Activated naive CD4-positive, alpha-beta T cell treated with anti-CD3 and anti-CD28 coated beads, Interleukin-2, amount 50 U/mL, for 24 hours (primary cell): Measurements from ENCODE around the gene TNFSF13B.
"Not testable (repeated sequence)": the region's sequence is repeated elsewhere in the genome, so short reads cannot be mapped to it uniquely, and the experiment has no call there.

ENCODE experiments used
- H3K27ac Mint-ChIP-seq: one replicate; pipeline ENCODE4 v1.8.0; 2021; ENCODE audit warnings: mild to moderate bottlenecking, mixed read lengths
- H3K27me3 Mint-ChIP-seq: one replicate; pipeline ENCODE4 v1.8.0; 2021; ENCODE audit warnings: mixed read lengths
- H3K36me3 Mint-ChIP-seq: one replicate; pipeline ENCODE4 v1.8.0; 2021; ENCODE audit warnings: mixed read lengths
- H3K4me1 Mint-ChIP-seq: one replicate; pipeline ENCODE4 v1.8.0; 2021; ENCODE audit warnings: mixed read lengths
- H3K4me3 Mint-ChIP-seq: one replicate; pipeline ENCODE4 v1.8.0; 2021; ENCODE audit warnings: mild to moderate bottlenecking, mixed read lengths
- H3K9me3 Mint-ChIP-seq: one replicate; pipeline ENCODE4 v1.8.0; 2021; ENCODE audit warnings: mixed read lengths

Gene TNFSF13B

DNA sequence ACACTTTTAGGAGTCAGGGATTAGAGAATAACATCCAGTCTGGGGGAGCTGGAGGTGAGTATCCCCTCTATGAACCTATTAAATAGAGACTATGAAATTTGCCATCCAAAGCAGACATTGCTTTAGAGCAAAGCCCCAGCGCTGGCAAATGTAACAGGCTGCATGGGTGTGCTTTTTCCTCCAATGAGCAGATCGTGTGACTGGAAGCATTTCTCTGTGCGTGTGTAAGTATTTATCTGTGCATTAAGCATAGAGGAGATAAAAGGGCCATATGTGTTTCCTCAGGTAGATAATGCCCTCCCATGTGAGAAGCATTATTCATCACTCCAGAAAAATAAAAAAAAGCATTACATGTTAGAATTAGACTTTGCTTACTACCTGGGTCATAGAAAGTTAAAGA is 924 bp downstream of the TNFSF13B start:
- Mint-ChIP-seq H3K36me3 (no peaks in the 10 kb centered on the region), H3K27ac (peak overlapping the region; percentile 96), H3K27me3 (no peaks in the 10 kb centered on the region), H3K4me1 (peaks cover 63% of the 10 kb centered on the region), H3K9me3 (no peaks in the 10 kb centered on the region), H3K4me3 (peak overlapping the region; percentile 83)

DNA sequence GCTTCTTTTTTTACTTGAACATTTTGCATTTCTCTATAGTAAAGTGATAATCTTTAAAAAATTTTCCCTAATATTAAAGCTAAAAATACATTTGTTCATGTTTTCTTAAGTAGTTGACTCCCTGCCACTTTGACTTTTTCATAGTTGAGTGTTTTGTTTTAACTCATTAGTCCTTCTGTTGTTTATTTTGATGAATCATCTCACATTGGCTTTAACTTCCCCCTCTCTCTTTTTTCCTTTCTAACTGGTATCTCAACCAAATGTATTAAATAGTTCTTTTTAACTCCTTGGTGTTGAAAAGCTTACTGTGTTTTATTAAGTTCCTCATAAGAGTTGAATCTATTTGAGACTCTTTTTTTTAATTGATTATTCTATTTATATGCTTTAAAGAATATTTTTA is 2.8 kb downstream of the TNFSF13B start:
- Mint-ChIP-seq H3K9me3 (no peaks in the 10 kb centered on the region), H3K4me1 (peaks cover 45% of the 10 kb centered on the region), H3K4me3 (no peak overlapping the region), H3K36me3 (peaks cover 3% of the 10 kb centered on the region), H3K27ac (no peak overlapping the region), H3K27me3 (no peaks in the 10 kb centered on the region)

DNA sequence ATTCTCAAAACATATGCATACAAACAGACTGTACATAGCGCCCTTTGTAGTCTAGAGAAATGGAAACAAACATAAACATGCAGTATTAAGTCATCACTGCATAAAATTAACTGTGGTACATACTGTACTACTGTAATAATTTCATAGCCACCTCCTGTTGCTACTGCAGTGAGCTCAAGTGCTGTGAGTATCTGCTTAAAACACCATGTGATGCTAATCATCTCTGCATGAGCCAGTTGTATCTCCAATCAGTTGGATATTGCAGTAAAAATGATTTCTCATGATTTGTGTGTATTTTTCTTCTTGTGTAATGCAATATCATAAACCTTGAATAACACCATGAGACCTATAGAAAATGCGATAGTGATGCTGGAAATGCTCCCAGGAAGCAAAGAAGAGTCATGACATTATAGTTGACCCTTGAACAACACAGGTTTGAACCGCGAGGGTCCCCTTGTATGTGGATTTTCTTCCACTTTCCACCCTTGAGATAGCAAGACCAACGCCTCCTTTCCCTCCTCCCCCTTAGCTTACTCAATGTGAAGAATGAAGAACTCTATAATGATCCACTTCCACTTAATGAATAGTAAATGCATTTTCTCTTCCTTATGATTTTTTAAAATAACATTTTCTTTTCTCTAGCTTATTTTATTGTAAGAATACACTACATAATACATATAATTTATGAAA is 4.1 kb downstream of the TNFSF13B start:
- no peak overlapping the region for H3K4me3 Mint-ChIP-seq
- H3K27ac Mint-ChIP-seq: no peak overlapping the region

DNA sequence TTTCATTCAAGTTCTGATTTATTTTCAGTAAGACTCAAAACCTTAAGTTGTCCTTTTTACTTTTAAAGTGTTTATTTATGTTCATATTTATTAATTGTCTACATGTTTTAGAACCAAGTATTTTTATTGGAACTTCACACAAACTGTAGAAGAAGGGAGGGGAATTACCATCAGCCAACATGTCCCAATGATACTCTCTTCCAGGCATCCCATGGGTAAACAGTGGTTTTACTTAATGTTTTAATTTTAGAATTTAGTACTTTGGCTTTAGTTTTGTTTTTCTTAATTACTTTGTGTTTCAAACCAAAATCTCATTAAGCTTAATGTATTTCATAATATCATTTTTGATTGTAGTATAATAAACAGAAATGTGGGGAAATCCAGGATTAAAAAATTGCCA is 5.2 kb downstream of the TNFSF13B start:
- Mint-ChIP-seq H3K9me3 (no peaks in the 10 kb centered on the region), H3K27me3 (no peaks in the 10 kb centered on the region), H3K27ac (no peak overlapping the region), H3K4me3 (no peak overlapping the region), H3K4me1 (peaks cover 25% of the 10 kb centered on the region), H3K36me3 (peaks cover 10% of the 10 kb centered on the region)

More for the DNA sequence above, 4.1 kb downstream of the TNFSF13B start:
- Mint-ChIP-seq H3K36me3 (peaks cover 3% of the 10 kb centered on the region), H3K27me3 (no peaks in the 10 kb centered on the region), H3K4me1 (peaks cover 34% of the 10 kb centered on the region), H3K9me3 (no peaks in the 10 kb centered on the region)

DNA sequence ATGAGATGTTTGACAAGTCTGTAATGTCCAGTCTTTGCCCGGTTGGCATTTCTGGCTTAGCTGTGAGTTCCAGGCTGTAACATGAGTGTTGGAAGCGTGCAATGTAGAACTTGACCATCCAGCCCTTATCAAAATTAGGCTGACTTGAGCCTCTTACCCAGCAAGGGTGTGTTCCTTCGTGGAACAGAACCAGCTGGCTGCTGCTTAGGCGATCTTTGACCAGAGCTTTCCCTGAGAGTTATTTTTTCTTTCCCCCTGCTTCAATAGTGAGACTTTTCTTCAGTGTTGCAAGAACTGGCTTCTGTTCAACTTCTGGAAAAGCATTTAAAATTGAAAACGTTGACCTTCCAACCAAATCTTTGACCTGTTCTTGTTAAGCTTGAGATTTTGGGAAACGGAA is 6.5 kb downstream of the TNFSF13B start:
- Mint-ChIP-seq H3K4me1 (peaks cover 11% of the 10 kb centered on the region), H3K27ac (no peak overlapping the region)

DNA sequence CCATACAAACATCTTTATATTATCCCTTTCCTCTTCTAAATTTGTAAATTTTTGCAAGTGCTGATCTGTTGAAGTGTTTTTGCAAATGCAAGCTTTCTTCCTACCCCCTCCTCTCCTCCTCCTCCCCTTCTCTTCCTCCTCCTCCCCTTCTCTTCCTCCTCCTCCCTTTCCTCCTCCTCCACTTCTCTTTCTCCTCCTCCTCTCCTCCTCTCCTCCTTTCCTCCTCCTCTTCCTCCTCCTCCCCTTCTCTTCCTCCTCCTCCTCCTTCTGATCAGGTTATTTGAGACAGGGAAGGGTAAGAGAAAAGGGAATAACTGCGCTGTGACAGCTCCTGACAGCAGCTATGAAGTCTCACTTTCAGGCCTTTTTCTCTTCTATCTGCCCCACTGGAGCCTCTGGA is 8.9 kb downstream of the TNFSF13B start:
- no peaks in the 10 kb centered on the region for H3K27me3 Mint-ChIP-seq
- peaks cover 2% of the 10 kb centered on the region for H3K4me1 Mint-ChIP-seq
- peaks cover 10% of the 10 kb centered on the region for H3K36me3 Mint-ChIP-seq
- H3K9me3 Mint-ChIP-seq: no peaks in the 10 kb centered on the region
- H3K27ac Mint-ChIP-seq: no peak overlapping the region
- no peak overlapping the region for H3K4me3 Mint-ChIP-seq

More for the DNA sequence above, 6.5 kb downstream of the TNFSF13B start:
- H3K9me3 Mint-ChIP-seq: no peaks in the 10 kb centered on the region
- H3K4me3 Mint-ChIP-seq: no peak overlapping the region
- peaks cover 10% of the 10 kb centered on the region for H3K36me3 Mint-ChIP-seq
- H3K27me3 Mint-ChIP-seq: no peaks in the 10 kb centered on the region

DNA sequence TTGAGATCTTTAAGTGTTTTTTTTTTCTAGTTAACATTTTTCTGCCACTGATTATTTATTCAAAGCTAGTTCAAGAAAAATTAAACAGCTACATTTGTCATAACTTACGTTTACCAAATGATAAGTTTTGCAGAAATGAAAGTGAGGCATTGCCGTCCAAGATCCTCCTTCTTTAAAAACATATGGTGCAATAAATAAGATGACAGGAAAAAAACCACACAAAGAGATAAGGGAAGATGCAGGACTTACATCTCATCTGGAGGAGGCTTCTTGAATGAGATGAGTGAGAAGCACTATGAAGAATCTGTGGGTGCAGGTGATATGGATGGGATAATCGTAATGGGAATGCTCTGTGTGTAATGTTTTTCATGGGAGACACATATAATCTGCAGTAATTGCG is 12.4 kb downstream of the TNFSF13B start:
- Mint-ChIP-seq H3K27me3 (no peaks in the 10 kb centered on the region), H3K4me1 (no peaks in the 10 kb centered on the region), H3K9me3 (no peaks in the 10 kb centered on the region), H3K4me3 (no peak overlapping the region), H3K36me3 (peaks cover 7% of the 10 kb centered on the region), H3K27ac (no peak overlapping the region)

DNA sequence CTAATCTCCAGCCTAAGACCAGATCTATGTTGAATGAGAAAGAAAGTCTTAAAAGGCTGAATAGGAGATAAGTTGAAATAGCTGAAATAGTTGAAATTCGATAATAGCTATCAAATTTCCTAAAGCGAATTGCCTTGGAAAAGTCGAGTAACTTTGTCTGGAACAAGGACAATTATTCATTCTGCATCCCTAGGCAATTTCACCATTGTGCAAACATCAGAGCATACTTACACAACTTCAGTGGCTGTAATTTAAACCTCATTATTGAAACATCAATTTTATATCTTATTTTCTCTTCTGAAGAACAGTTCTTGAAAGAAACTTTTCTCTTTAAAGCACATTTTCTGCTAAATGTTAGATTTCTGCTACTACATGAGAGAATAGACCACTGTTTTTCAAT is 13.6 kb downstream of the TNFSF13B start:
- no peaks in the 10 kb centered on the region for H3K27me3 Mint-ChIP-seq
- no peaks in the 10 kb centered on the region for H3K9me3 Mint-ChIP-seq
- no peak overlapping the region for H3K27ac Mint-ChIP-seq
- H3K4me3 Mint-ChIP-seq: no peak overlapping the region
- H3K36me3 Mint-ChIP-seq: peaks cover 7% of the 10 kb centered on the region
- H3K4me1 Mint-ChIP-seq: no peaks in the 10 kb centered on the region

DNA sequence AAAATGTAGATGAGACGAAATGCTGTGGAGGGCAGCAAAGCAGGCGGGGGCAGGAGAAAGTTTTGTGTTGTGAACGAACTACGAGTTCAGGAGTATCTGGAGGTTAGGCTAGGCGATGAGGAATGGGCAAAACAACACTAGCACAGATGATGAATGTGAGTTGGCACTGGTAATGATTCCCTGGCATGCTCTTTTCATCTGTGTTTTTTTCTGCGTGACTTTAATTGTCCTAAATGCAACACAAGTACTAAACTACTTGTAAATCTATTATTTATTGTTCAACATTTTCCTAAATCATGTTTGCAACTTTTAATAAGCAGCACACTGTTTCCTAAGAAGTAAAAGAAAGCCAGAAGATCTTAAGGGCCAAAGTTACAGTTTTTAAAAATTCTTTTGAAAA is 19.2 kb downstream of the TNFSF13B start:
- H3K27ac Mint-ChIP-seq: no peak overlapping the region
- H3K9me3 Mint-ChIP-seq: no peaks in the 10 kb centered on the region
- H3K4me1 Mint-ChIP-seq: peaks cover 3% of the 10 kb centered on the region
- H3K36me3 Mint-ChIP-seq: peaks cover 2% of the 10 kb centered on the region
- no peaks in the 10 kb centered on the region for H3K27me3 Mint-ChIP-seq
- H3K4me3 Mint-ChIP-seq: no peak overlapping the region

DNA sequence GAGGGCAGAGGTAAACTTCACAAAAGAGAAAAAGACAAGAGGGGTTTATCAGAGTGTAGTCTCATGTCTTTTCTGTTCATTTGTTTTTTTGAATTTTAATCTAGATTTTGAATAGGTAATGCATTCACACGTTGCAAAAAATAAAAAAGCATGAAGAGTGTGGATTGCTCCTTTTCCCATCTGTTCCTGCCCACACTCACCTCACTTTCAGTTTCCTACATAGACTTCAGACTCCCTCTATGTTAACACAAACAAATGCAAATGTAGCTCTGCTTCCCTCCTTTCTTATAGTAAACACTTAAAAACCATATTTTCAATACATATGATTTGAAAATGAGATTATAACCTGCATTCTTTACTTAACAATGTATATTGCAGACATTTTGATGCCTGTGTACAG is 20.3 kb downstream of the TNFSF13B start:
- H3K4me3 Mint-ChIP-seq: no peak overlapping the region
- no peaks in the 10 kb centered on the region for H3K27me3 Mint-ChIP-seq
- H3K9me3 Mint-ChIP-seq: no peaks in the 10 kb centered on the region
- H3K36me3 Mint-ChIP-seq: peaks cover 2% of the 10 kb centered on the region
- H3K27ac Mint-ChIP-seq: no peak overlapping the region
- peaks cover 3% of the 10 kb centered on the region for H3K4me1 Mint-ChIP-seq

DNA sequence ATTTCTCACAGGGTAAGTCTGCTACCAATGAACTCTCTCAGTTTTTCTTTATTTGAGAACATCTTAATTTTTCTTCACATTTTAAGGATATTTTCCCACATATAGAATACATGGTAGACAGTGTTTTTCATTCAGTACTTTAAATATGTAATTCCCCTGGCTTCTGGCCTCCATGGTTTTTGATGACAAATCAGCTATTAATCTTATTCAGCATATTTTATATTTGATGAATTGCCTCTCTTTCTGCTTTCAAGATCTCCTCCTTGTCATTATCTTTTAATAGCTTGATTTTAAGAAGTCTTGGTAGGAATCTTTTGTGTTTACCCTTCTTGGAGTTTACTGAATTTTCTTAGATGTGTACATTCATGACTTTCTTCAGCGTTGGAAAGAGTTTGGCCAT is 27.6 kb downstream of the TNFSF13B start:
- Mint-ChIP-seq H3K4me1 (no peaks in the 10 kb centered on the region), H3K36me3 (peaks cover 15% of the 10 kb centered on the region), H3K4me3 (no peak overlapping the region), H3K9me3 (peaks cover 12% of the 10 kb centered on the region), H3K27me3 (no peaks in the 10 kb centered on the region), H3K27ac (no peak overlapping the region)

DNA sequence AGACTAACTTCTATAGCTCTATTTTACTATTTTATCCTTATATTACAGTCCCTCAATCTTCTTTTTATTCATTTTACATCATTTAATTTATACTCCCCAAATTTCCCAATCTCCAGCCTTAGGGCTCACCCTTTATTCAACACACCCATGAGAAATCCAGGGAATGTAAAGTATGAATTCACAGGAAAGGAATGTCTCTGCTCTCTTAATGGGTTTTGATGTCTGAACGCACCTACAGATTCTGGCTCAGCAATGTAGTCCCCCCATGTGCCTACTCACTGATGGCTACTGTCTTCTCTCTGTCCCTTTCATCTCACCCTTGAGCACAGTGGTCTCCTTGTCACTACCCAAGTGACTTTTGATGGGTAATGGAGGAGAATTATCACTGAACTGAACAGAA is 32.8 kb downstream of the TNFSF13B start:
- Mint-ChIP-seq H3K36me3 (peaks cover 13% of the 10 kb centered on the region), H3K27ac (no peak overlapping the region), H3K4me1 (peaks cover 17% of the 10 kb centered on the region), H3K9me3 (peaks cover 10% of the 10 kb centered on the region), H3K4me3 (no peak overlapping the region), H3K27me3 (no peaks in the 10 kb centered on the region)

DNA sequence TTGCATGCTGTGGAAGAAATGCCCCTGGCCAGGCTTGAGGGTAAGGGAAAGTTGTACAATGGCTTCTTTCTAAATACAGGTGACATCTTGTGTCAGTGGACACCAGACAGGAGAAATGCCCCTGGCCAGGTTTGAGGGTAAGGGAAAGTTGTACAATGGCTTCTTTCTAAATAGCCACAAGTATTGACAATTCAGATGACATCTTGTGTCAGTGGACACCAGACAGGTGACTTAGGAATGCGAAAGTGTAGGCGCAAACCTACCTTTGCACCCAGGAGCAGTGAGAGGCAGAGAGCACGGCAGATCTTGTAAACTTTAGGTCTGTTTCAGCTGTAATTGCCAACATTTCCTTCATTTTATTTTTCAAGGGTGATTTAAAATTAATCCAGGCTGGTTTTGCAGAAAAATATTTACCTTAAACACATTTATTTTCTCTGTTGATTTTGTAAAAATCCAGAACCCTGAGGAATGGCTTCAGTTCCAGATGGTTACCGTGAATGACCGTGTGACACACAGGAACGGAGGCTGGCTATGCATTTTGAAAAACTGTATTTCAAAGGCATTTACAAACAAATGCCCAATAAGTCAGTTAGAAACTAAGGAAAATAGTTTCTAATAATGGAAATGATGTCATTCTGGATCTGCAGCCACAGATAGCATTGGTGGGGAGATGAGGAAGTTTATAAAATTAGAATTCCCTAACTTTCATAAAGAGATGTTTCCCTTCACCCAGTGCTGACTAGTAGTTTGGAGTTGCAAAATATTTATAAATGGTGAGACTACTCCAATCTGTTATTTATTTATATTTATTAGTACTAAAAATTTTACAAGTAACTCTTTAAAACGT is 34.9 kb downstream of the TNFSF13B start:
- no peak overlapping the region for H3K27ac Mint-ChIP-seq
- H3K36me3 Mint-ChIP-seq: peaks cover 4% of the 10 kb centered on the region
- peaks cover 23% of the 10 kb centered on the region for H3K4me1 Mint-ChIP-seq
- peaks cover 6% of the 10 kb centered on the region for H3K9me3 Mint-ChIP-seq
- no peak overlapping the region for H3K4me3 Mint-ChIP-seq
- H3K27me3 Mint-ChIP-seq: no peaks in the 10 kb centered on the region

DNA sequence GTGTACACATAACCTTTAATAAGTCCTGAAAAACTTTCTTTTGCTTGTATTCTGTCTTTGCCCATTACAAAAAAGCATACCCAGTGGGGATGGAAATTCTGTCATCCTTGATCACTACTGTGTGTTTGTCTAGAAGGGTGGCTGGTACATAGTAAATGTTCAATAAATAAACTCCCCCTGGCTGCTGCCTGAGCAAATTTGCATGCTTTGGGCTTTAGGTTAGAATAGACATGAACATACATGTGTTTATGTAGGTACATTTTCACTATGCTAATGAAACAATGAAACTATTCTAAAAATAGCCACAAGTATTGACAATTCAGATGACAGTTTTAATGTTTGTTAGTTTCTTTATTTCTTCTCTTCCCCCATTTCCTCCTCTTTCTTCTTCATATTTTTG is 36.1 kb downstream of the TNFSF13B start:
- H3K9me3 Mint-ChIP-seq: peaks cover 6% of the 10 kb centered on the region
- H3K4me3 Mint-ChIP-seq: no peak overlapping the region
- peaks cover 4% of the 10 kb centered on the region for H3K36me3 Mint-ChIP-seq
- peaks cover 23% of the 10 kb centered on the region for H3K4me1 Mint-ChIP-seq
- H3K27me3 Mint-ChIP-seq: no peaks in the 10 kb centered on the region
- no peak overlapping the region for H3K27ac Mint-ChIP-seq

DNA sequence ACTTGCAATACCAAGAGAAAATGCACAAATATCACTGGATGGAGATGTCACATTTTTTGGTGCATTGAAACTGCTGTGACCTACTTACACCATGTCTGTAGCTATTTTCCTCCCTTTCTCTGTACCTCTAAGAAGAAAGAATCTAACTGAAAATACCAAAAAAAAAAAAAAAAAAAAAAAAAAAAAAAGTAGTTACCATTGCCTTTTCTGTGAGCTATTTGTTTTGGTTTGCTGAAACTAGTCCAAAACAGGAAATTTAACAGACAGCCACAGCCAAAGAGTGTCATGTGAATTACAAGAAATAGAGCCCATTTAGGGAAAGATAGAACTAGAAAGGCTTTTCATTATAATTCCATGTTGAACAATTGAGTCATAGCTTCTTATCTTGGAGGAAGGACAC is 37.3 kb downstream of the TNFSF13B start:
- peak overlapping the region; percentile 33 for H3K4me3 Mint-ChIP-seq
- peaks cover 6% of the 10 kb centered on the region for H3K9me3 Mint-ChIP-seq
- H3K36me3 Mint-ChIP-seq: peaks cover 2% of the 10 kb centered on the region
- peak overlapping the region; percentile 80 for H3K27ac Mint-ChIP-seq
- no peaks in the 10 kb centered on the region for H3K27me3 Mint-ChIP-seq
- H3K4me1 Mint-ChIP-seq: peaks cover 23% of the 10 kb centered on the region

DNA sequence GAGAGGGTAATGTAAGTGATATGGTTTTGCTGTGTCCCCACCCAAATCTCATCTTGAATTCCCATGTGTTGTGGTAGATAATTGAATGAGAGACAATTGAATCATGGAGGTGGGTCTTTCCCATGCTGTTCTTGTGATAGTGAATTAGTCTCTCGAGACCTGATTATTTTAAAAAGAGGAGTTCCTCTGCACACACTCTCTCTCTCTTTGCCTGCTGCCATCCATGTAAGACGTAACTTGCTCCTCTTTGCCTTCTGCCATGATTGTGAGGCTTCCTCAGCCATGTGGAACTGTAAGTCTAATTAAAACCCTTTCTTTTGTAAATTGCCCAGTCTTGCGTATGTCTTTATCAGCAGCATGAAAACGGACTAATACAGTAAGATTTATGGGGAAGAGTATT is 42.1 kb downstream of the TNFSF13B start:
- H3K9me3 Mint-ChIP-seq, H3K27me3 Mint-ChIP-seq, H3K27ac Mint-ChIP-seq, H3K4me3 Mint-ChIP-seq, H3K36me3 Mint-ChIP-seq: not testable (repeated sequence)
- peaks cover 13% of the 10 kb centered on the region for H3K4me1 Mint-ChIP-seq
